Right ventricle myocardium inferior (tissue), 1 donor: ENCODE measurements around the gene PDE4D. TPM values are rescaled to one million over a fixed set of nuclear protein-coding genes. Genes with fewer than 3 reads are reported as not detected.

Experiments used
- ATAC-seq: fragments of 200-7000 bp; cut with Tn5 transposase; one replicate; pipeline ENCODE4 v1.9.1; 2020; ENCODE audit warnings: mild to moderate bottlenecking, moderate library complexity
- DNase-seq: peaks from one replicate; pipeline ENCODE4 v3.0.0; 2021; ENCODE audit errors: missing footprints
- intact Hi-C: fragments of 100-400 bp; cut with DNase I; formaldehyde crosslinking; loops from one replicate; pipeline ENCODE4 v1.11.0; 2022
- total RNA-seq: library from RNA; stranded (reverse); fragmentation: NEBNext Ultra II Directional; extraction: Animal tissue kit (Norgen Biotek cat#: 25700); gene quantifications from one replicate; pipeline ENCODE4 v1.2.1, GENCODE V29; 2021
- donor health status: DM: no; HTN: yes; CAD: no; lungs with severe emphysema.

PDE4D gene
- total RNA-seq, 1 donor from 2014 or later, result 36.7 TPM

GRCh38 chr5:59267033-59267432, 626.5 kb downstream of the PDE4D start:
- intact Hi-C loops, result no loop called here
- ATAC-seq (no peak), DNase-seq (no peak)

- intact Hi-C loops, result no loop called here
- no peak for DNase-seq
- ATAC-seq, result no peak
These were observed 627.1 kb downstream of the PDE4D start for GRCh38 chr5:59266410-59266809.

GRCh38 chr5:59264639-59265245, 628.8 kb downstream of the PDE4D start:
- DNase-seq, result no peak
- peak; percentile 34 for ATAC-seq
- intact Hi-C loops, result no loop called here

GRCh38 chr5:59264013-59264412, 629.5 kb downstream of the PDE4D start:
- ATAC-seq (no peak), DNase-seq (no peak)
- intact Hi-C loops, result no loop called here

GRCh38 chr5:59261969-59262368, 631.6 kb downstream of the PDE4D start:
- no peak for DNase-seq
- no peak for ATAC-seq
- intact Hi-C loops, result no loop called here

- intact Hi-C loops, result no loop called here
- ATAC-seq (no peak), DNase-seq (no peak)
These were observed 632.6 kb downstream of the PDE4D start for GRCh38 chr5:59260973-59261372.

- DNase-seq, result no peak
- intact Hi-C loops, result no loop called here
- no peak for ATAC-seq
These were observed 633.3 kb downstream of the PDE4D start for GRCh38 chr5:59260200-59260599.

GRCh38 chr5:59259237-59259636, 634.3 kb downstream of the PDE4D start:
- DNase-seq, result no peak
- intact Hi-C loops, result no loop called here
- ATAC-seq, result no peak

GRCh38 chr5:59257488-59258400, 635.8 kb downstream of the PDE4D start:
- DNase-seq, result no peak
- intact Hi-C loops, result no loop called here
- ATAC-seq, result no peak

- no peak for DNase-seq
- ATAC-seq, result no peak
- intact Hi-C loops, result no loop called here
These were observed 637.2 kb downstream of the PDE4D start for GRCh38 chr5:59256331-59256730.

GRCh38 chr5:59254055-59254687, 639.4 kb downstream of the PDE4D start:
- DNase-seq (no peak), ATAC-seq (no peak)
- intact Hi-C loops, result no loop called here

GRCh38 chr5:59253625-59254024, 639.9 kb downstream of the PDE4D start:
- ATAC-seq (no peak), DNase-seq (no peak)
- intact Hi-C loops, result no loop called here

- DNase-seq, result no peak
- no peak for ATAC-seq
- intact Hi-C loops, result no loop called here
These were observed 641.9 kb downstream of the PDE4D start for GRCh38 chr5:59251627-59252026.

GRCh38 chr5:59249726-59250125, 643.8 kb downstream of the PDE4D start:
- intact Hi-C loops, result no loop called here
- DNase-seq (no peak), ATAC-seq (no peak)

GRCh38 chr5:59249160-59249559, 644.4 kb downstream of the PDE4D start:
- DNase-seq (no peak), ATAC-seq (no peak)
- intact Hi-C loops, result no loop called here

GRCh38 chr5:59246882-59247281, 646.6 kb downstream of the PDE4D start:
- no peak for DNase-seq
- intact Hi-C loops, result no loop called here
- no peak for ATAC-seq

GRCh38 chr5:59246145-59246869, 647.2 kb downstream of the PDE4D start:
- intact Hi-C loops, result no loop called here
- DNase-seq, result no peak
- ATAC-seq, result no peak

GRCh38 chr5:59245198-59245597, 648.3 kb downstream of the PDE4D start:
- ATAC-seq, result no peak
- intact Hi-C loops, result no loop called here
- no peak for DNase-seq

- ATAC-seq (no peak), DNase-seq (no peak)
- intact Hi-C loops, result no loop called here
These were observed 652.0 kb downstream of the PDE4D start for GRCh38 chr5:59241552-59241951.
